Astrocyte (in vitro differentiated cells and primary cell): ENCODE data around the gene IL5RA. TPM values are rescaled to one million over a fixed set of nuclear protein-coding genes. Genes with fewer than 3 reads are reported as not detected.

Experiments used
- DNase-seq: peaks from one replicate; pipeline ENCODE4 v3.0.0-alpha.2; 2010; ENCODE audit warnings: low read depth
- FAIRE-seq: peaks from 2 replicates; lab custom pipeline; 2011; peaks lifted over from hg19 to GRCh38; lab: Jason Lieb, UNC
- H2AFZ ChIP-seq: 2 replicates; pipeline ENCODE4 v1.6.0; 2012; ENCODE audit warnings: low read depth, low read length, inconsistent platforms
- H3K27ac ChIP-seq: 2 replicates; pipeline ENCODE4 v1.5.1; 2011; ENCODE audit warnings: low read depth, low read length, inconsistent platforms
- H3K27me3 ChIP-seq: 2 replicates; pipeline ENCODE4 v1.6.0; 2011; ENCODE audit warnings: low read length, inconsistent platforms; ENCODE audit not compliant: insufficient read depth
- H3K36me3 ChIP-seq: 2 replicates; pipeline ENCODE4 v1.5.1; 2011; ENCODE audit warnings: low read length, inconsistent platforms; ENCODE audit not compliant: insufficient read depth
- H3K4me1 ChIP-seq: 2 replicates; pipeline ENCODE4 v1.5.1; 2011; ENCODE audit warnings: low read length, inconsistent platforms; ENCODE audit not compliant: insufficient read depth
- H3K4me2 ChIP-seq: 2 replicates; pipeline ENCODE4 v1.6.0; 2012; ENCODE audit warnings: low read length, inconsistent platforms
- H3K4me3 ChIP-seq: 2 replicates; pipeline ENCODE4 v1.5.1; 2011; ENCODE audit warnings: low read depth, mild to moderate bottlenecking, low read length, inconsistent platforms; ENCODE audit not compliant: insufficient read depth
- H3K79me2 ChIP-seq: 2 replicates; pipeline ENCODE4 v1.6.0; 2012; ENCODE audit warnings: mild to moderate bottlenecking, low read length, inconsistent platforms; ENCODE audit not compliant: insufficient read depth
- H3K9ac ChIP-seq: 2 replicates; pipeline ENCODE4 v1.6.0; 2012; ENCODE audit warnings: mild to moderate bottlenecking, low read length, inconsistent platforms
- H3K9me3 ChIP-seq: 2 replicates; pipeline ENCODE4 v1.5.1; 2012; ENCODE audit warnings: low read depth, mild to moderate bottlenecking, low read length, inconsistent platforms; ENCODE audit not compliant: insufficient read depth
- H4K20me1 ChIP-seq: 2 replicates; pipeline ENCODE4 v1.6.0; 2012; ENCODE audit warnings: low read length, inconsistent platforms; ENCODE audit not compliant: insufficient read depth
- H3K27ac Mint-ChIP-seq: one replicate; pipeline ENCODE4 v1.8.0; 2021; ENCODE audit warnings: mild to moderate bottlenecking, mixed read lengths; ENCODE audit not compliant: unreplicated experiment
- H3K27me3 Mint-ChIP-seq: one replicate; pipeline ENCODE4 v1.8.0; 2021; ENCODE audit warnings: low read depth, mixed read lengths; ENCODE audit not compliant: unreplicated experiment
- H3K36me3 Mint-ChIP-seq: one replicate; pipeline ENCODE4 v1.8.0; 2021; ENCODE audit warnings: low read depth, mixed read lengths; ENCODE audit not compliant: unreplicated experiment
- H3K4me1 Mint-ChIP-seq: one replicate; pipeline ENCODE4 v1.8.0; 2021; ENCODE audit warnings: low read depth, mixed read lengths; ENCODE audit not compliant: unreplicated experiment
- H3K4me3 Mint-ChIP-seq: one replicate; pipeline ENCODE4 v1.8.0; 2021; ENCODE audit warnings: mild to moderate bottlenecking, moderate library complexity, mixed read lengths; ENCODE audit not compliant: unreplicated experiment
- H3K9me3 Mint-ChIP-seq: one replicate; pipeline ENCODE4 v1.8.0; 2021; ENCODE audit warnings: mild to moderate bottlenecking, mixed read lengths; ENCODE audit not compliant: unreplicated experiment
- EZH2 ChIP-seq: IDR thresholded peaks from 2 replicates; pipeline ENCODE4 v1.6.1; 2012; ENCODE audit warnings: mild to moderate bottlenecking, low read length, inconsistent platforms; ENCODE audit not compliant: insufficient read depth
- total RNA-seq: library from RNA; stranded (reverse); gene quantifications from 2 replicates; pipeline ENCODE4 v1.2.1, GENCODE V29; 2021
- TF ChIP-seq, protein P1 (sequence below): IDR thresholded peaks from 2 replicates; pipeline ENCODE4 v1.5.1; 2011; ENCODE audit warnings: low read depth, mild to moderate bottlenecking, inconsistent platforms, low read length, moderate library complexity; ENCODE audit not compliant: insufficient read depth

Gene IL5RA
- total RNA-seq, 1 donor from 2014 or later = not detected

DNA sequence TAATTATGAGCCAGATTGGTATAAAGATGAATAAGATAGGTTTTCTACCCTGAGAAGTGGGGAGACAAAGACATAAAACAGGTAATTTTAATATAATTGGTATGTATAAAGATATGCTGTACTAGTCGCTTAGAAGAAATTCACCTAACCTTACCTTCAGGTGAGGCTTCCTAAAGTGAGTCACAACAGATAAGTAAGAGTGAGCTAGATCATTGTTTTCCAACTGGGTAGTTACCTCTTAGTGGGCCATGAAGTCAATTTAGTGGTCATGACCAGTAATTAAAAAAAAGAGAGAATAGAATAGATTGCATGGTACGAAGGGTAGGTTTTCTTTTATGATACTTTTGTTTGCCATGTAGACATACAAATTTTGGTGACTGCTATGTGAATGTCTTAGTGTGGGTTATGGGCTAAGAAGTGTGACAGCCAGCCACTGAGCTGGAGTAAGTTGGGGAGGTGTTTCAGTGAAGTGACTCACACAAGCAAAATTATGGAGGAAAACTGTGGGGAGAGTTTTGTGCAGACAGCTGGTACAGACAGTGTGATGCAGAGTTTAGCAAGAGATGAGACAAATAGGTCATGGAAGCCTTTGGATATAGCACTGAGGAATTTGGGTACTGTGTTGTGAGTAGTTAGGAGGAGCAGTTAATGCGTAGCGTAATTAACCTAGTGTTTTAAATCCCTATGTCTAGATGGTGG is 24.7 kb upstream of the IL5RA start:
- Histone ChIP-seq H2AFZ (no peak overlapping the region), H3K4me2 (no peak overlapping the region), H3K9ac (no peak overlapping the region), H3K27me3 (no peaks in the 10 kb centered on the region), H3K36me3 (peaks cover 32% of the 10 kb centered on the region), H3K4me1 (no peaks in the 10 kb centered on the region), H3K79me2 (peaks cover 51% of the 10 kb centered on the region), H3K27ac (no peak overlapping the region), H4K20me1 (peaks cover 50% of the 10 kb centered on the region), H3K4me3 (no peak overlapping the region), H3K9me3 (no peaks in the 10 kb centered on the region)
- no peak for FAIRE-seq
- Mint-ChIP-seq H3K9me3 (no peaks in the 10 kb centered on the region), H3K4me1 (peaks cover 10% of the 10 kb centered on the region), H3K36me3 (no peaks in the 10 kb centered on the region), H3K4me3 (no peak overlapping the region), H3K27ac (peak overlapping the region; percentile 41), H3K27me3 (no peaks in the 10 kb centered on the region)
- DNase-seq = no peak
- TF ChIP-seq, protein P1, sequence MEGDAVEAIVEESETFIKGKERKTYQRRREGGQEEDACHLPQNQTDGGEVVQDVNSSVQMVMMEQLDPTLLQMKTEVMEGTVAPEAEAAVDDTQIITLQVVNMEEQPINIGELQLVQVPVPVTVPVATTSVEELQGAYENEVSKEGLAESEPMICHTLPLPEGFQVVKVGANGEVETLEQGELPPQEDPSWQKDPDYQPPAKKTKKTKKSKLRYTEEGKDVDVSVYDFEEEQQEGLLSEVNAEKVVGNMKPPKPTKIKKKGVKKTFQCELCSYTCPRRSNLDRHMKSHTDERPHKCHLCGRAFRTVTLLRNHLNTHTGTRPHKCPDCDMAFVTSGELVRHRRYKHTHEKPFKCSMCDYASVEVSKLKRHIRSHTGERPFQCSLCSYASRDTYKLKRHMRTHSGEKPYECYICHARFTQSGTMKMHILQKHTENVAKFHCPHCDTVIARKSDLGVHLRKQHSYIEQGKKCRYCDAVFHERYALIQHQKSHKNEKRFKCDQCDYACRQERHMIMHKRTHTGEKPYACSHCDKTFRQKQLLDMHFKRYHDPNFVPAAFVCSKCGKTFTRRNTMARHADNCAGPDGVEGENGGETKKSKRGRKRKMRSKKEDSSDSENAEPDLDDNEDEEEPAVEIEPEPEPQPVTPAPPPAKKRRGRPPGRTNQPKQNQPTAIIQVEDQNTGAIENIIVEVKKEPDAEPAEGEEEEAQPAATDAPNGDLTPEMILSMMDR = no peak
- no peak for TF ChIP-seq EZH2

DNA sequence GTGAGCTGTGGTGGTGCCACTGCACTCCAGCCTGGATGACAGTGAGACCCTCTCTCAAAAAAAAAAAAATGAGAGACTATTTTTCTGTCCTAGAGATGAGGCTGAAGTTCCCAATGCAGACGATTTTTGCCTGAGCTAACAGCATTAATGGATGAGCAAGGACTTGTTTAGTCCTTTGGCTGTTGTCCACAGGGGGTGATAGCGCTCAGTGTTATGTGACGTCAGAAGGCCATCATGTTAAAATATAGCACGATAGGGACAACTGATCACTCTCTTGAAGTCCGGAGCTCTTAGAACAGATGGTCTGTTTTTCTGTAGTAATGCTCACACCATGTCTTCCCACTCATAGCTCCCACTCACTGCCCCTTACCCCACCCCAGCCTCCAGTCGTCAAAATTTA is 23.3 kb upstream of the IL5RA start:
- H3K27me3 Mint-ChIP-seq = no peaks in the 10 kb centered on the region
- H3K9me3 ChIP-seq = no peaks in the 10 kb centered on the region
- H3K27ac ChIP-seq = no peak overlapping the region
- H3K79me2 ChIP-seq = peaks cover 61% of the 10 kb centered on the region
- TF ChIP-seq, protein P1 = no peak
- TF ChIP-seq EZH2 = no peak
- H3K27ac Mint-ChIP-seq = no peak overlapping the region
- peaks cover 39% of the 10 kb centered on the region for H3K36me3 ChIP-seq
- H3K4me2 ChIP-seq = no peak overlapping the region
- H3K36me3 Mint-ChIP-seq = peaks cover 2% of the 10 kb centered on the region
- H3K9ac ChIP-seq = no peak overlapping the region
- H3K4me1 ChIP-seq = no peaks in the 10 kb centered on the region
- DNase-seq = no peak
- no peaks in the 10 kb centered on the region for H3K9me3 Mint-ChIP-seq
- H3K4me1 Mint-ChIP-seq = peaks cover 10% of the 10 kb centered on the region
- FAIRE-seq = no peak
- no peaks in the 10 kb centered on the region for H3K27me3 ChIP-seq
- no peak overlapping the region for H2AFZ ChIP-seq
- H3K4me3 ChIP-seq = no peak overlapping the region
- peaks cover 42% of the 10 kb centered on the region for H4K20me1 ChIP-seq
- H3K4me3 Mint-ChIP-seq = no peak overlapping the region

DNA sequence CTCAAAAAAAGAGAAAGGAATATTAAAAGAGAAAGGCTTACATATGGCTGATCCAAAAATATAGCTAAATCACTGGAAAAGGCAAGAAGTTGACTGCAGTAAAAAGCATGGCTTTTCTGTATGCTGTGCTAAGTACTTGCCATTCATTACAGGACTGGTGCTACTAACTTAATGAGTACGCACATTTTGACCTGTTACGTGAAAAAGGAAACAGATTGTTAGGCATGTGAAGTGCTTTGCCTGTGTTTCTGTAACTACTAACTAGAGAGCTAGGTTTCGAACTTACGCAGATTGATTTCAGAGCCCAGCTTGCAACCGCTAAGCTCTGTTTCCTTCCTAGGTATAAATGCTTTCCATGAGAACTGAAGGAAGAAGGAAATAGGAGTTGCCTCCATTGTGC is 19.4 kb upstream of the IL5RA start:
- no peak for DNase-seq
- Mint-ChIP-seq H3K9me3 (peaks cover 3% of the 10 kb centered on the region), H3K4me1 (peaks cover 4% of the 10 kb centered on the region), H3K4me3 (no peak overlapping the region), H3K27me3 (no peaks in the 10 kb centered on the region), H3K27ac (no peak overlapping the region), H3K36me3 (peaks cover 2% of the 10 kb centered on the region)
- Histone ChIP-seq H3K36me3 (peaks cover 28% of the 10 kb centered on the region), H3K27me3 (no peaks in the 10 kb centered on the region), H3K9ac (no peak overlapping the region), H3K4me1 (peaks cover 9% of the 10 kb centered on the region), H3K4me3 (no peak overlapping the region), H3K4me2 (no peak overlapping the region), H3K79me2 (peaks cover 52% of the 10 kb centered on the region), H3K27ac (no peak overlapping the region), H2AFZ (no peak overlapping the region), H4K20me1 (peaks cover 11% of the 10 kb centered on the region), H3K9me3 (no peaks in the 10 kb centered on the region)
- no peak for FAIRE-seq
- no peak for TF ChIP-seq EZH2
- TF ChIP-seq, protein P1 = no peak
